BJ (cell line): Measurements from ENCODE around the gene CLRN3. TPM values are rescaled to one million over a fixed set of nuclear protein-coding genes. Genes with fewer than 3 reads are reported as not detected.

Experiments
- CTCF ChIA-PET: fragments of 350-600 bp; formaldehyde crosslinking; extraction: SDS; loops from one replicate; lab custom pipeline; 2021; ENCODE audit warnings: antibody characterized with exemption, inconsistent platforms; lab: Yijun Ruan, JAX
- POLR2A ChIA-PET: fragments of 300-600 bp; sonication (Branson Sonifier 250); formaldehyde crosslinking; extraction: SDS; loops from one replicate; lab custom pipeline; 2021; ENCODE audit warnings: antibody characterized with exemption; lab: Charles Lee
- DNase-seq: peaks from one replicate; pipeline ENCODE4 v3.0.0-alpha.2; 2011; ENCODE audit warnings: low read depth
- H3K27me3 ChIP-seq: 2 replicates; pipeline ENCODE4 v1.6.0; 2011; ENCODE audit warnings: low read length; ENCODE audit not compliant: control insufficient read depth, insufficient read depth
- H3K36me3 ChIP-seq: 2 replicates; pipeline ENCODE4 v1.5.1; 2011; ENCODE audit warnings: low read length; ENCODE audit not compliant: control insufficient read depth, insufficient read depth
- H3K4me3 ChIP-seq: 2 replicates; pipeline ENCODE4 v1.5.1; 2011; ENCODE audit warnings: low read depth, mild to moderate bottlenecking, control low read depth, low read length
- CTCF ChIP-seq: IDR thresholded peaks from 2 replicates; pipeline ENCODE4 v1.5.1; 2011; ENCODE audit warnings: low read depth, mild to moderate bottlenecking, control low read depth, inconsistent platforms, low read length, moderate library complexity; ENCODE audit not compliant: insufficient read depth
- polyA plus RNA-seq: library from polyadenylated mRNA; depleted of rRNA; stranded (reverse); fragments of >200 nt; gene quantifications from 2 replicates; pipeline ENCODE4 v1.2.3, GENCODE V29; 2011

CLRN3 gene
- polyA plus RNA-seq, 1 experiment, result not detected

DNA sequence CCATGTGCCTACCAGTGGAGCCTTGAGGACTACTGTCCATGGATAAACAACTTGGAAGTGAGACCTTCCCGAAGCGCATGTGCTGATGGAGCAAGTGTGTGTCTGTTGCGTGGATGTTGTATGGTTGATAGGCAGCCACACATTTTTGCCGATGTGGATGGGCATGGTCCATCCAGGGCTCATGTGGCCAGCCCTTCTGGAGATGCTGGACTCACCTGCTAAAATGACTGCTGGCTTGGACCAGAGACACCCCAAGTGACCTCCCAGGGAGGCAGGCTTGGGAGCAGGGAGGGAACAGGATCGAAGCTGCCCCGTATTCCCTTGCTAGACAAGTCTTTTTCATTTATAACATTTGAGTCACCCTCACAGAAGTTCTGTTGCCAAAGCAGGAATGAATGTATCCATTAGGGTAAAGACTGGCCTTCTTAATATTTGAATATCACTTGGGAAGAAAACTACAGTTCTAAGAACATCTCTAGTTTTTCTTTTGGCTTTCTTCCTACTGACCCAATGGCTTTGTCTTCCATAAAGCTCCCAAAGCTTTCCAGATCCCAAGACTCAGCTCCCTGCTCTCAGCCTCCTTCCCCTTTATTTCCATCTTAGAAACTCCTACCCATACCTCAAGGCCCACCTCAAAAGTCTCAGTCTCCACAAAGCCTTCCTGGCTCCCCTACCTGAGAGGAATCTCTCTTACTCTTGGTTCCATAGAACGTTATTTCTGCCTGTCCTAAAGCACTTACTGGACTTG is 17.1 kb upstream of the CLRN3 start:
- no peaks in the 10 kb centered on the region for H3K36me3 ChIP-seq
- no peaks in the 10 kb centered on the region for H3K27me3 ChIP-seq
- ChIA-PET CTCF (interaction anchor here (3.3 kb wide), 1 partner anchor 101 kb away, joined by 20 read pairs; no protein-coding TSS in a partner anchor), POLR2A (no interaction called here)
- TF ChIP-seq CTCF, result no peak
- no peak for DNase-seq
- H3K4me3 ChIP-seq, result no peak overlapping the region

- POLR2A ChIA-PET, result no interaction called here
- no peak for DNase-seq
- H3K36me3 ChIP-seq, result no peaks in the 10 kb centered on the region
- H3K27me3 ChIP-seq, result no peaks in the 10 kb centered on the region
- CTCF ChIA-PET, result interaction anchor here (3.3 kb wide), 1 partner anchor 102 kb away, joined by 20 read pairs; no protein-coding TSS in a partner anchor
- TF ChIP-seq CTCF, result no peak
- no peak overlapping the region for H3K4me3 ChIP-seq
Observed at GRCh38 chr10:127908959-127909267, 16.2 kb upstream of the CLRN3 start.

DNA sequence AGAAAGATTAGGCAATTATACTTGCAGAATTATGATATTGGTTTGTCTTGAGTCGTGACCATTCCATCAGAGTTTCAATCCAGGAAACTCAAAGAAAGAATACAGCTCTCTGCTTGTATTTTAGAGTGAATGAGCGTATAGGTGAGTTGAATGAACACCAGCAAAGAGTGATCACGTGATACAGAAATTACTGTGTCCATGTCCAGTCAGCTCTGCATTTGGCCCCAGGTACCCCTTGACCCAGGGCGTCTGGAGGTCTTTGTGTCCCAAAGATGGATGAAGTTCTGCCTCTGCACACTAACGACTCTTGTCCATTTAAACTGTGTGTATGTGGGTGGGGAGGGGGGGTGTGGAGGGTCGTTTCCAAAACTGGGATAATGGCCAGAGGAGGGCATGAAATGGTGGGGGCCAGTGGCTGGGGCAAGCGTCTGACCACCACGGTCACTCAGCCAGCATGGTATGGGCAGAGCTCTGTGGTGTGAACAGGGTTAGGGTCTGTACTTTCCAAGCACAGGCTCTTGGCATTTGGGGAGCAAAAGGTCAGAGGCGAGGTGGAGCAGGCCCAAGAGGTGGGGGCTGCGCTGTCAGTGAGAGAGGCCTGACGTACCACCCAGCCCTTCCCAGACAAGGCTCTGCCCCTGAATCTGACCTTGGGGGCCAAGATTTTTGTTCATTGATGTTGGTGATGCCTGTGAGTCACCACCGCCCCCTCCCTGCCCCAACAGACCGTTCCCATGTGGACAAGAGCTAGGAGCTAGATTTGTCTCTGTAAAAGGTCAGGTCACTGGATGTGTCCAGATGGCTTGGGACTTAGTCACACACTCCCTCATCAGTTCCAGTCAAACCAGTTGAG is 15.6 kb upstream of the CLRN3 start:
- TF ChIP-seq CTCF, result no peak
- no peaks in the 10 kb centered on the region for H3K36me3 ChIP-seq
- CTCF ChIA-PET, result interaction anchor here (0.8 to 3.3 kb wide), 6 partner anchors 102 to 161 kb away, joined by 3 to 20 read pairs (median 4); no protein-coding TSS in a partner anchor
- H3K4me3 ChIP-seq, result no peak overlapping the region
- POLR2A ChIA-PET, result no interaction called here
- no peak for DNase-seq
- no peaks in the 10 kb centered on the region for H3K27me3 ChIP-seq

- POLR2A ChIA-PET, result no interaction called here
Observed at GRCh38 chr10:127907411-127908105, 14.8 kb upstream of the CLRN3 start.

More at GRCh38 chr10:127907411-127908105, 14.8 kb upstream of the CLRN3 start:
- TF ChIP-seq CTCF, result no peak
- peak overlapping the region; percentile 28 for H3K4me3 ChIP-seq
- H3K27me3 ChIP-seq, result no peaks in the 10 kb centered on the region
- no peaks in the 10 kb centered on the region for H3K36me3 ChIP-seq
- no peak for DNase-seq
- CTCF ChIA-PET, result interaction anchor here (0.6 to 3.6 kb wide), 23 partner anchors 8 to 243 kb away, joined by 3 to 100 read pairs (median 3); no protein-coding TSS in a partner anchor
